BLaER1 (cell line): ENCODE data around the gene KLHL28.

ENCODE experiments used
- H3K27ac ChIP-seq: shearing (Covaris generic); formaldehyde crosslinking; 2 replicates; pipeline ENCODE4 v1.8.1; 2022
- H3K27me3 ChIP-seq: shearing (Covaris generic); formaldehyde crosslinking; 2 replicates; pipeline ENCODE4 v1.8.1; 2022
- H3K36me3 ChIP-seq: shearing (Covaris generic); formaldehyde crosslinking; 2 replicates; pipeline ENCODE4 v1.8.1; 2022
- H3K4me1 ChIP-seq: shearing (Covaris generic); formaldehyde crosslinking; 2 replicates; pipeline ENCODE4 v1.8.1; 2022
- H3K4me2 ChIP-seq: shearing (Covaris generic); formaldehyde crosslinking; 2 replicates; pipeline ENCODE4 v1.8.1; 2022
- H3K4me3 ChIP-seq: shearing (Covaris generic); formaldehyde crosslinking; 2 replicates; pipeline ENCODE4 v1.8.1; 2022
- H3K9ac ChIP-seq: shearing (Covaris generic); formaldehyde crosslinking; 2 replicates; pipeline ENCODE4 v1.8.1; 2022
- H3K9me3 ChIP-seq: shearing (Covaris generic); formaldehyde crosslinking; 2 replicates; pipeline ENCODE4 v1.8.1; 2022
- H4K20me1 ChIP-seq: shearing (Covaris generic); formaldehyde crosslinking; 2 replicates; pipeline ENCODE4 v1.8.1; 2022
- Cebpa-rat ChIP-seq: shearing (Covaris generic); IDR thresholded peaks from 2 replicates; pipeline ENCODE4 v1.8.1; 2022

Gene KLHL28, protein sequence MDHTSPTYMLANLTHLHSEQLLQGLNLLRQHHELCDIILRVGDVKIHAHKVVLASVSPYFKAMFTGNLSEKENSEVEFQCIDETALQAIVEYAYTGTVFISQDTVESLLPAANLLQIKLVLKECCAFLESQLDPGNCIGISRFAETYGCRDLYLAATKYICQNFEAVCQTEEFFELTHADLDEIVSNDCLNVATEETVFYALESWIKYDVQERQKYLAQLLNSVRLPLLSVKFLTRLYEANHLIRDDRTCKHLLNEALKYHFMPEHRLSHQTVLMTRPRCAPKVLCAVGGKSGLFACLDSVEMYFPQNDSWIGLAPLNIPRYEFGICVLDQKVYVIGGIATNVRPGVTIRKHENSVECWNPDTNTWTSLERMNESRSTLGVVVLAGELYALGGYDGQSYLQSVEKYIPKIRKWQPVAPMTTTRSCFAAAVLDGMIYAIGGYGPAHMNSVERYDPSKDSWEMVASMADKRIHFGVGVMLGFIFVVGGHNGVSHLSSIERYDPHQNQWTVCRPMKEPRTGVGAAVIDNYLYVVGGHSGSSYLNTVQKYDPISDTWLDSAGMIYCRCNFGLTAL

DNA sequence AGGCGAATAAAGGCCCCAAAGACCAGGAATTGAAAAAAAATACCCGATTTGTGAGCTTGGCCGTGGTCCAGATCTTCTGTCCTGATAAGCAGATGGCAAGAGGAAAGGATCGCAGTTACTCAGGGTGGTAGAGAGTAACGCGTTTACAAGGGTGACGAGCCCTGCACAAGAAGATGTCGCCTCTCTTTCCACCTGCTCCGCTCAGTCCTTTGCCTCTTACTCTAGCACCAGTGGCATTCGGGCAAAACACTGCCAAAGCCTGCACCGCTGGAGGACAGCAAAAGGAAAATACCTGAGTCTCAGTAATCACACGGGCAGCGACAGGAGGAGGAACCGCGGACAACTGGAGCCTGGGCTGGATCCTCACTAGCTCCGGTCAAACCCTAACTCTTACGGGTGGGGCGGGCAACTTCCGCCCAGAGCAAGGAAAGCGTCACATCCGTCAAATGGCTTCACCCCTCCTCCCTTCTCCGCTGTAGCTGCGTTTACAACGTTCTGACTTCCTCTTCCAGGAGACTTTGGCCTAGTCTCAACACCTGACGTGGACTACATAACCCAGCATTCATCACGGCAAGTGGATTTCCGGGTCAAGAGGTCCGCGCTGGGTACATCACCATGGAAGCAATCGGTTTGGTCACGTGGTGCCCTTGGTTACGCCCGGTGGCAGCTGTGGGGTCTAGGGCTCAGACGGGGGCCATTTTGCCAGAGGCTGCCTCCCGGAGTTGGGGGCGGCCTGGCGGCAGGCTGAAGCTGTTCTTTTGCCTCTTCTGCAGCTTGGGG, at the start of gene KLHL28, which contains the start of gene TOGARAM1:
Gene KLHL28, minus strand, starts transcription at position 394 of the 780 bp plus-strand sequence. CDS start 16,019 bp downstream, outside the sequence.
Gene TOGARAM1, plus strand, starts transcription at position 637 of the 780 bp plus-strand sequence. CDS start 232 bp downstream, outside the sequence.
- peaks cover 43% of the 10 kb centered on the region for H3K9me3 ChIP-seq
- H3K27ac ChIP-seq, result peak within 1 kb of the TSS; percentile 77
- peaks cover 24% of the 10 kb centered on the region for H4K20me1 ChIP-seq
- no peaks in the 10 kb centered on the region for H3K27me3 ChIP-seq
- H3K4me3 ChIP-seq, result peak within 1 kb of the TSS; percentile 77
- TF ChIP-seq Cebpa-rat, result no peak
- H3K4me1 ChIP-seq, result peaks cover 49% of the 10 kb centered on the region
- peak within 1 kb of the TSS; percentile 84 for H3K9ac ChIP-seq
- H3K4me2 ChIP-seq, result peak within 1 kb of the TSS; percentile 92
- H3K36me3 ChIP-seq, result peaks cover 13% of the 10 kb centered on the region

DNA sequence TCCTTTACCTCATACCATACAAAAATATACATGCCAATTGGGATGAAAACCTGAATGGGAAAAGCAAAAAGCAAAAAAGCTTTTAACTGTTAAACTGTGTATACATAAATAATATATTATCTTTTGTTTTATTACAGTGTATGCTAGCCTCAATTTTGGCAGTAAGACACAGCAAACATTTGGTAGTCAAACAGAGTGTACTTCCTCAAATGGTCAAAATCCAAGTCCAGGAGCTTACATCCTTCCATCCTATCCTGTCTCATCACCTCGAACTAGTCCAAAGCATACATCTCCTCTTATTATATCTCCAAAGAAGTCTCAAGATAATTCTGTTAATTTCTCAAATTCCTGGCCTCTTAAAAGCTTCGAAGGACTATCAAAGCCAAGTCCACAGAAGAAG, 42.2 kb upstream of the KLHL28 start:
- H3K9ac ChIP-seq, result no peak overlapping the region
- no peak overlapping the region for H3K4me3 ChIP-seq
- H3K36me3 ChIP-seq, result peaks cover 28% of the 10 kb centered on the region
- no peak overlapping the region for H3K4me2 ChIP-seq
- H3K27me3 ChIP-seq, result no peaks in the 10 kb centered on the region
- no peaks in the 10 kb centered on the region for H3K4me1 ChIP-seq
- TF ChIP-seq Cebpa-rat, result no peak
- H3K9me3 ChIP-seq, result no peaks in the 10 kb centered on the region
- no peak overlapping the region for H3K27ac ChIP-seq
- no peaks in the 10 kb centered on the region for H4K20me1 ChIP-seq

DNA sequence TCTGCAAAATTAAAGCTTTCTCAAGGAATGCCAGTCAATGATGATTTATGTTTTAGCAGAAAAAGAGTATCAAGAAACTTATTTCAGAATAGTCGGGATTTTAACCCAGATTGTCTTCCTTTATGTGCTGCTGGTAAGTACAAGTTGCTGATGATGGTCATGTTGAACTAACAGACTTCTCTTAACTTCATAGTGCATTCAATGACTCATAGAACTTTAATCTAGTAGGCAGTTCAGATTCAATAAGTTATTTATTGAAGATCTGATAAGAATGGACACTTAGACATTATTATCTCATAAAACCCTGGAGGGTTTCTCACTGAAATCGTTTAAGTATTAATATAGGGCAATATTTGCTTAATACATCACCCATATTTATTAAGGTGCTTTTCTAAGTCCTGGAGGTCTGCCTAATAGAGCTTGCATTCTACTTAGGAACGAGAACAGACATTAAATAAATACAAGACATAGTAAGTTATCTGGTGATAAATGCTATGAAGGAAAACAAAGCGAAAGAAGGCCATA, 34.1 kb upstream of the KLHL28 start:
- Histone ChIP-seq H3K27ac (no peak overlapping the region), H3K36me3 (peaks cover 32% of the 10 kb centered on the region), H3K27me3 (no peaks in the 10 kb centered on the region), H3K4me2 (no peak overlapping the region), H3K9ac (no peak overlapping the region), H3K4me3 (no peak overlapping the region), H4K20me1 (no peaks in the 10 kb centered on the region), H3K4me1 (no peaks in the 10 kb centered on the region), H3K9me3 (no peaks in the 10 kb centered on the region; the same call in 1 of the 2 replicates)
- no peak for TF ChIP-seq Cebpa-rat

DNA sequence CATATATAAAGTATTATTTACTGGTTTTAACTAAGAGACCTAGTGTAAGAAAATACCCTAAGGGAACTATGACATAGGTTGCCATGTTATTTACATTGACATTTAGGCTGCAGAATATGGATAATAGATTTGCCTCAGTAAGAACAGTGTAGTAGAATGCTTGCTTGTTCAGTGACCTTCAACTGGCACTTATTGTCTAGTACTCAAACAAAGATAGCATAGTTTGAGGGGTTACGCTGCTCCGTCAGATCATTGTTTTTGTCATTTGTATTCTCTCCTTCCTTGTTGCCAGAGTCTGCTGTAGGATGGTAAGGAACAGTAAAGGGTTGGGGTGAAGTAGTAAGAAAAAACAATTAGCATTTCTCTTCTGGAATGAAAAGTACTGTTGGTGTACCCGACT, 33.4 kb upstream of the KLHL28 start:
- TF ChIP-seq Cebpa-rat, result no peak
- Histone ChIP-seq H3K9me3 (no peaks in the 10 kb centered on the region; the same call in 1 of the 2 replicates), H3K4me3 (no peak overlapping the region)

DNA sequence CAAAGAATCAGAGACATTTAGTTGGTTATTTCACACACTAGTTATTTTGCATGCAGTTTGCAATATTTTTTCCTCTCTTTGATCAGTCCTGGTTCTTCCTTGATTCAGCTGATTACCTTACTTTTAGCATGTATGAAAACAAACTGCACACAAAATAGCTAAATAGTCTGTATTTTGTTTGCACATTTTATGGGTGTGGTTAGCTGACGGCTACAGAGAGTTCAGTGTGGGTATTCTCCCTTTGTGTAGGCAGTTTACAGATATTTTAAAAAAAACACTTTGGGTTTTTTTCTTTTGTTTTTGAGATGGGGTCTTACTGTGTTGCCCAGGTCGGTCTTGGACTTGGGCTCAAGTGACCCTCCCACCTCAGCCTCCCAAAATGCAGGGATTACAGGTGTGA, 28.8 kb upstream of the KLHL28 start:
- H3K9ac ChIP-seq, result no peak overlapping the region
- no peak overlapping the region for H3K4me3 ChIP-seq
- H3K4me1 ChIP-seq, result peaks cover 20% of the 10 kb centered on the region
- no peak overlapping the region for H3K27ac ChIP-seq
- no peaks in the 10 kb centered on the region for H3K27me3 ChIP-seq
- H3K9me3 ChIP-seq, result peaks cover 23% of the 10 kb centered on the region
- no peak for TF ChIP-seq Cebpa-rat
- peaks cover 6% of the 10 kb centered on the region; the same call in 1 of the 2 replicates for H3K36me3 ChIP-seq
- no peak overlapping the region for H3K4me2 ChIP-seq
- H4K20me1 ChIP-seq, result no peaks in the 10 kb centered on the region

More for the DNA sequence above, 33.4 kb upstream of the KLHL28 start:
- Histone ChIP-seq H4K20me1 (no peaks in the 10 kb centered on the region), H3K9ac (no peak overlapping the region), H3K27ac (no peak overlapping the region), H3K27me3 (no peaks in the 10 kb centered on the region), H3K4me2 (no peak overlapping the region), H3K4me1 (no peaks in the 10 kb centered on the region), H3K36me3 (peaks cover 26% of the 10 kb centered on the region)

DNA sequence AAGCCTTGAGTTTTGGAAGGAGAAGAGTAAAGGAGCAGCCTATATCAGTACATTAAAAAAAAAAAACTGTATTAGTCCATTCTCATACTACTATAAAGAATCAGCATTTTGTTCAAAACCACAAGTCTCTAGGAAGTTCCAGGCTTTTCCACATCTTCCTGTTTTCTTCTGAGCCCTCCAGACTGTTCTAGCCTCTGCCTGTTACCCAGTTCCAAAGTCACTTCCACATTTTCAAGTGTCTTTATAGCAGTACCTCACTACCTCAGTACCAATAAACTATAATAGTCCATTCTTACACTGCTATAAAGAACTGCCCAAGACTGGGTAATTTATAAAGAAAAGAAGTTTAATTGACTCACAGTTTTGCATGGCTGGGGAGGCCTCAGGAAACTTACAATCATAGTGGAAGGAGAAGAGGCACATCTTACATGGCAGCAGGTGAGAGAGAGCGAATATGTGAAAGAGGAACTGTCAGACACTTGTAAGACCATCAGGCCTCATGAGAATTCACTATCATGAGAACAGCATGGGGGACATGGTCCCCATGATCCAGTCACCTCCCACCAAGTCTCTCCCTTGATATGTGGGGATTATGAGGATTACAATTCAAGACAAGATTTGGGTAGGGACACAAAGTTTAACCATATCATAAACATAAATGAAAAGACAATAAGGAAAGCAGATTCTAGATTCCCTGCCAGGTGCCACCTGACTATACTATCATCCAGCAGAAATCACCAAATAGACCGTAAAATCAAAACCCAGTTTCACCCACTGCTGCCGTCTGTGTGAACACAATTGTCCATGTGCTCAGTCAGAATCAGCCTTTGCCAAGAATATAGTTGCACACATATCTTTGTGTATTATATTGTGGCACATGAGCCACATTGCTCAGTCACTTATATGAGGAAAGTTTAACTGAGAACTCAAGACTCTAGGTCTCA, 28.0 kb upstream of the KLHL28 start:
- Histone ChIP-seq H3K4me3 (no peak overlapping the region), H3K4me2 (peak overlapping the region; percentile 52), H3K27me3 (no peaks in the 10 kb centered on the region), H3K9ac (no peak overlapping the region), H3K9me3 (peaks cover 31% of the 10 kb centered on the region), H4K20me1 (no peaks in the 10 kb centered on the region), H3K36me3 (peaks cover 6% of the 10 kb centered on the region; the same call in 1 of the 2 replicates), H3K4me1 (peaks cover 20% of the 10 kb centered on the region), H3K27ac (no peak overlapping the region)
- TF ChIP-seq Cebpa-rat, result no peak

DNA sequence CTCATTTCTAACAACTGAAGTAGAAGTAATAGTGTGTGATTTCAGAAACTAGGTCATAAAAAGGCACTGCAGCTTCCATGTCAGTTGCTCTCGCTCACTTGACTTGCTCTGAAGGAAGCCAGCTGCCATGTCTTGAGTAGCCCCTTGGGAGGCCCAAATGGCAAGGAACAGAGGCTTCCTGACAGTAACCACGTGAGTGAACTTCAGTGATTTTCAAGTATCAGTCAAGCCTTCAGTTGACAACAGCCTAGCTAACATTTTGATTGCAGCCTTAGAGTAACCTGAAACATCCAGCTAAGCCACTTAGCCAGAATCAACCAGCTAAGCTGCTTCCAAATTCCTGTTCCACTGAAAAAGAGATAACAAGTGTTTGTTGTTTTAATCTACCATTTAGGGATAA, 26.9 kb upstream of the KLHL28 start:
- peak overlapping the region; percentile 52 for H3K4me2 ChIP-seq

DNA sequence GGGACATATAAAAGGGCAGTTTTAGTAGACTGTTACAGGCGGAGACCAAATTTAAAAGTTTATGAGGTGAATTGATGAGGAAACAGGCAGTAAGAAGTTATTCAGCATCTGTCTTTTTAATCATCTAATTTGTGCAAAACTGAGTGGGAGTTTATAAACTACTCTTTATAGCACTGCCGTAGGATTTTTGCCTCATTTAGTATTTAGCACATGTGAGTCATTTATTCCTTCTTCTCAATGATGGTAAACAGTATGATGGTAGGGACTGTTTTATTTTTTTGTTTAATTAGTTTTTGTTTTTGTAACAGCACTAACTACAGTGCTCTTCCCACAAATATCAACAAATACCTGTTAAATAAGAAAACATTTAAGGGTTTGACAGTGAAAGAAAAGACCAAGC, 20.8 kb upstream of the KLHL28 start:
- Histone ChIP-seq H3K27ac (no peak overlapping the region), H3K9me3 (peaks cover 21% of the 10 kb centered on the region), H3K4me2 (no peak overlapping the region), H3K36me3 (no peaks in the 10 kb centered on the region; the same call in 1 of the 2 replicates), H3K27me3 (no peaks in the 10 kb centered on the region), H4K20me1 (peaks cover 7% of the 10 kb centered on the region; the same call in 1 of the 2 replicates), H3K9ac (no peak overlapping the region), H3K4me1 (no peaks in the 10 kb centered on the region), H3K4me3 (no peak overlapping the region)
- TF ChIP-seq Cebpa-rat, result no peak

More for the DNA sequence above, 26.9 kb upstream of the KLHL28 start:
- Histone ChIP-seq H3K9me3 (peaks cover 31% of the 10 kb centered on the region), H3K9ac (no peak overlapping the region), H3K4me1 (peaks cover 20% of the 10 kb centered on the region), H3K27me3 (no peaks in the 10 kb centered on the region), H3K36me3 (no peaks in the 10 kb centered on the region; the same call in 1 of the 2 replicates), H4K20me1 (no peaks in the 10 kb centered on the region), H3K4me3 (no peak overlapping the region), H3K27ac (peak overlapping the region; percentile 55; the same call in 1 of the 2 replicates)
- no peak for TF ChIP-seq Cebpa-rat
